HG03159 (cell line): ENCODE measurements around the gene PLXNA4.

Experiments
- ATAC-seq: cut with Tn5 transposase; IDR thresholded peaks from one replicate; pipeline ENCODE4 v1.9.1; 2021; ENCODE audit warnings: mild to moderate bottlenecking, moderate library complexity; ENCODE audit not compliant: unreplicated experiment

PLXNA4 gene

GRCh38 chr7:132161533-132161915 is 414.7 kb downstream of the PLXNA4 start:
- no peak for ATAC-seq

- ATAC-seq, result no peak
Measured at GRCh38 chr7:132160611-132161532, 415.4 kb downstream of the PLXNA4 start.

- ATAC-seq, result no peak
Measured at GRCh38 chr7:132158841-132159240, 417.4 kb downstream of the PLXNA4 start.

- ATAC-seq, result no peak
Measured at GRCh38 chr7:132158166-132158565, 418.1 kb downstream of the PLXNA4 start.

- ATAC-seq, result no peak
Measured at GRCh38 chr7:132155715-132156114, 420.6 kb downstream of the PLXNA4 start.

- no peak for ATAC-seq
Measured at GRCh38 chr7:132154695-132155471, 421.4 kb downstream of the PLXNA4 start.

GRCh38 chr7:132154248-132154647 is 422.0 kb downstream of the PLXNA4 start:
- ATAC-seq, result no peak

- no peak for ATAC-seq
Measured at GRCh38 chr7:132152131-132152889, 424.0 kb downstream of the PLXNA4 start.

- ATAC-seq, result no peak
Measured at GRCh38 chr7:132150711-132151110, 425.6 kb downstream of the PLXNA4 start.

GRCh38 chr7:132149436-132150304 is 426.6 kb downstream of the PLXNA4 start:
- no peak for ATAC-seq

- no peak for ATAC-seq
Measured at GRCh38 chr7:132148876-132149275, 427.4 kb downstream of the PLXNA4 start.

GRCh38 chr7:132145466-132145865 is 430.8 kb downstream of the PLXNA4 start:
- ATAC-seq, result no peak

- ATAC-seq, result no peak
Measured at GRCh38 chr7:132145063-132145462, 431.2 kb downstream of the PLXNA4 start.

GRCh38 chr7:132142006-132142405 is 434.3 kb downstream of the PLXNA4 start:
- ATAC-seq, result no peak

- ATAC-seq, result no peak
Measured at GRCh38 chr7:132141109-132141508, 435.2 kb downstream of the PLXNA4 start.

GRCh38 chr7:132140341-132140740 is 435.9 kb downstream of the PLXNA4 start:
- ATAC-seq, result no peak

GRCh38 chr7:132138817-132139216 is 437.5 kb downstream of the PLXNA4 start:
- no peak for ATAC-seq

GRCh38 chr7:132137681-132138080 is 438.6 kb downstream of the PLXNA4 start:
- no peak for ATAC-seq

GRCh38 chr7:132135746-132136385 is 440.4 kb downstream of the PLXNA4 start:
- no peak for ATAC-seq
